CD4-positive, alpha-beta T cell treated with Interleukin-4 for 4 hours (primary cell): Measurements from ENCODE around the gene RFLNA.

ENCODE experiments used
- DNase-seq: peaks from one replicate; pipeline ENCODE4 v3.0.0-alpha.2; 2020

RFLNA gene

GRCh38 chr12:124361996-124362395 is 67.1 kb downstream of the RFLNA start:
- no peak for DNase-seq

GRCh38 chr12:124363353-124363965 is 68.6 kb downstream of the RFLNA start:
- no peak for DNase-seq

- DNase-seq, result no peak
These were observed 69.7 kb downstream of the RFLNA start for GRCh38 chr12:124364543-124364942.
